ENCODE measurements around the gene GNAT3. TPM values are rescaled to one million over a fixed set of nuclear protein-coding genes. Genes with fewer than 3 reads are reported as not detected.

The GNAT3 gene
- total RNA-seq, 2 donors from 2014 or later: not detected

- Mint-ChIP-seq H3K27ac (no peak overlapping the region), H3K36me3 (no peaks in the 10 kb centered on the region), H3K4me1 (ENCODE audit: low read depth in 2 of 2) (no peaks in the 10 kb centered on the region)
Measured at GRCh38 chr7:80466636-80467035, 45.2 kb downstream of the GNAT3 start.

GRCh38 chr7:80464211-80464610, 47.7 kb downstream of the GNAT3 start:
- no peak overlapping the region for H3K27ac Mint-ChIP-seq
- ATAC-seq (no peak), DNase-seq (ENCODE audit: low spot score) (no peak)
- no peak overlapping the region for H3K4me3 Mint-ChIP-seq
- H3K9me3 Mint-ChIP-seq: no peaks in the 10 kb centered on the region
- no peaks in the 10 kb centered on the region for H3K27me3 Mint-ChIP-seq
- no peaks in the 10 kb centered on the region for H3K36me3 Mint-ChIP-seq
- no peaks in the 10 kb centered on the region for H3K4me1 Mint-ChIP-seq (ENCODE audit: low read depth in 2 of 2)

More at GRCh38 chr7:80466636-80467035, 45.2 kb downstream of the GNAT3 start:
- no peak overlapping the region for H3K4me3 Mint-ChIP-seq
- H3K9me3 Mint-ChIP-seq: peaks cover 3% of the 10 kb centered on the region
- DNase-seq (ENCODE audit: low spot score) (no peak), ATAC-seq (no peak)
- H3K27me3 Mint-ChIP-seq: no peaks in the 10 kb centered on the region

- Mint-ChIP-seq H3K27me3 (no peaks in the 10 kb centered on the region), H3K9me3 (no peaks in the 10 kb centered on the region), H3K4me1 (ENCODE audit: low read depth in 2 of 2) (no peaks in the 10 kb centered on the region), H3K27ac (no peak overlapping the region), H3K4me3 (no peak overlapping the region), H3K36me3 (no peaks in the 10 kb centered on the region)
- no peak for ATAC-seq
- no peak for DNase-seq (ENCODE audit: low spot score)
Measured at GRCh38 chr7:80463272-80463920, 48.5 kb downstream of the GNAT3 start.

- Mint-ChIP-seq H3K4me1 (ENCODE audit: low read depth in 2 of 2) (no peaks in the 10 kb centered on the region), H3K36me3 (no peaks in the 10 kb centered on the region), H3K27me3 (no peaks in the 10 kb centered on the region), H3K4me3 (no peak overlapping the region), H3K9me3 (no peaks in the 10 kb centered on the region), H3K27ac (no peak overlapping the region)
- ATAC-seq (no peak), DNase-seq (ENCODE audit: low spot score) (no peak)
Measured at GRCh38 chr7:80460857-80461256, 51.0 kb downstream of the GNAT3 start.

GRCh38 chr7:80459776-80460510, 51.9 kb downstream of the GNAT3 start:
- no peaks in the 10 kb centered on the region for H3K27me3 Mint-ChIP-seq
- ATAC-seq (no peak), DNase-seq (ENCODE audit: low spot score) (no peak)
- no peak overlapping the region for H3K4me3 Mint-ChIP-seq
- no peaks in the 10 kb centered on the region for H3K4me1 Mint-ChIP-seq (ENCODE audit: low read depth in 2 of 2)
- no peaks in the 10 kb centered on the region for H3K9me3 Mint-ChIP-seq
- H3K27ac Mint-ChIP-seq: no peak overlapping the region
- H3K36me3 Mint-ChIP-seq: no peaks in the 10 kb centered on the region

- H3K9me3 Mint-ChIP-seq: no peaks in the 10 kb centered on the region
- no peak for ATAC-seq
- H3K4me3 Mint-ChIP-seq: no peak overlapping the region
- DNase-seq (ENCODE audit: low spot score): no peak
- H3K27ac Mint-ChIP-seq: no peak overlapping the region
- H3K36me3 Mint-ChIP-seq: no peaks in the 10 kb centered on the region
- no peaks in the 10 kb centered on the region for H3K4me1 Mint-ChIP-seq (ENCODE audit: low read depth in 2 of 2)
- H3K27me3 Mint-ChIP-seq: no peaks in the 10 kb centered on the region
Measured at GRCh38 chr7:80458822-80459725, 52.8 kb downstream of the GNAT3 start.

GRCh38 chr7:80453699-80454340, 58.0 kb downstream of the GNAT3 start:
- no peak for DNase-seq (ENCODE audit: low spot score)
- no peak overlapping the region for H3K4me3 Mint-ChIP-seq
- H3K4me1 Mint-ChIP-seq (ENCODE audit: low read depth in 2 of 2): no peaks in the 10 kb centered on the region
- no peaks in the 10 kb centered on the region for H3K9me3 Mint-ChIP-seq
- H3K27me3 Mint-ChIP-seq: no peaks in the 10 kb centered on the region
- ATAC-seq: no peak
- H3K36me3 Mint-ChIP-seq: no peaks in the 10 kb centered on the region
- no peak overlapping the region for H3K27ac Mint-ChIP-seq

- H3K27ac Mint-ChIP-seq: no peak overlapping the region
- H3K27me3 Mint-ChIP-seq: no peaks in the 10 kb centered on the region
- ATAC-seq (no peak), DNase-seq (ENCODE audit: low spot score) (no peak)
- H3K36me3 Mint-ChIP-seq: no peaks in the 10 kb centered on the region
- no peaks in the 10 kb centered on the region for H3K9me3 Mint-ChIP-seq
- H3K4me3 Mint-ChIP-seq: no peak overlapping the region
- no peaks in the 10 kb centered on the region for H3K4me1 Mint-ChIP-seq (ENCODE audit: low read depth in 2 of 2)
Measured at GRCh38 chr7:80450621-80451308, 61.1 kb downstream of the GNAT3 start.

GRCh38 chr7:80449836-80450235, 62.0 kb downstream of the GNAT3 start:
- Mint-ChIP-seq H3K36me3 (no peaks in the 10 kb centered on the region), H3K9me3 (no peaks in the 10 kb centered on the region), H3K27me3 (no peaks in the 10 kb centered on the region), H3K4me1 (ENCODE audit: low read depth in 2 of 2) (no peaks in the 10 kb centered on the region), H3K27ac (no peak overlapping the region), H3K4me3 (no peak overlapping the region)
- ATAC-seq: no peak
- DNase-seq (ENCODE audit: low spot score): no peak

GRCh38 chr7:80445351-80445750, 66.5 kb downstream of the GNAT3 start:
- H3K36me3 Mint-ChIP-seq: no peaks in the 10 kb centered on the region

GRCh38 chr7:80444811-80445210, 67.1 kb downstream of the GNAT3 start:
- H3K27me3 Mint-ChIP-seq: no peaks in the 10 kb centered on the region
- DNase-seq (ENCODE audit: low spot score) (no peak), ATAC-seq (no peak)
- no peaks in the 10 kb centered on the region for H3K36me3 Mint-ChIP-seq
- no peaks in the 10 kb centered on the region for H3K4me1 Mint-ChIP-seq (ENCODE audit: low read depth in 2 of 2)
- no peak overlapping the region for H3K4me3 Mint-ChIP-seq
- H3K9me3 Mint-ChIP-seq: peaks cover 10% of the 10 kb centered on the region
- H3K27ac Mint-ChIP-seq: no peak overlapping the region

More at GRCh38 chr7:80445351-80445750, 66.5 kb downstream of the GNAT3 start:
- no peak for ATAC-seq
- no peaks in the 10 kb centered on the region for H3K27me3 Mint-ChIP-seq
- no peak overlapping the region for H3K27ac Mint-ChIP-seq
- no peaks in the 10 kb centered on the region for H3K4me1 Mint-ChIP-seq (ENCODE audit: low read depth in 2 of 2)
- H3K9me3 Mint-ChIP-seq: peaks cover 10% of the 10 kb centered on the region
- H3K4me3 Mint-ChIP-seq: no peak overlapping the region
- DNase-seq (ENCODE audit: low spot score): no peak

GRCh38 chr7:80443325-80443724, 68.5 kb downstream of the GNAT3 start:
- no peaks in the 10 kb centered on the region for H3K27me3 Mint-ChIP-seq
- ATAC-seq: no peak

GRCh38 chr7:80440883-80441282, 71.0 kb downstream of the GNAT3 start:
- Mint-ChIP-seq H3K4me3 (no peak overlapping the region), H3K9me3 (peaks cover 10% of the 10 kb centered on the region), H3K36me3 (no peaks in the 10 kb centered on the region), H3K4me1 (ENCODE audit: low read depth in 2 of 2) (no peaks in the 10 kb centered on the region), H3K27me3 (no peaks in the 10 kb centered on the region), H3K27ac (no peak overlapping the region)
- no peak for ATAC-seq
- DNase-seq (ENCODE audit: low spot score): no peak

More at GRCh38 chr7:80443325-80443724, 68.5 kb downstream of the GNAT3 start:
- no peak for DNase-seq (ENCODE audit: low spot score)
- Mint-ChIP-seq H3K27ac (no peak overlapping the region), H3K36me3 (no peaks in the 10 kb centered on the region), H3K4me3 (no peak overlapping the region), H3K9me3 (peaks cover 10% of the 10 kb centered on the region), H3K4me1 (ENCODE audit: low read depth in 2 of 2) (no peaks in the 10 kb centered on the region)
